Measurements from ENCODE around the gene ZSCAN4.

GRCh38 chr19:57709616-57710015 lies 40.9 kb downstream of the ZSCAN4 start:
- TF ChIP-seq POLR2A (IDR thresholded peaks at IDR 0.05): no peak
- TF ChIP-seq CTCF (IDR thresholded peaks at IDR 0.05): no peak
